SK-N-SH treated with all-trans-retinoic acid at 6 μM for 48 hours (cell line): Measurements from ENCODE around the gene POLR1B.

Experiments used
- ATAC-seq: fragments of 200-7000 bp; cut with Tn5 transposase; 3 replicates; pipeline ENCODE4 v1.9.1; 2020; ENCODE audit warnings: mild to moderate bottlenecking, moderate library complexity
- ARNTL ChIP-seq: fragments of 450-650 bp; formaldehyde crosslinking; IDR thresholded peaks from 2 replicates; pipeline ENCODE4 v1.5.0; 2020; ENCODE audit warnings: low read depth, mild to moderate bottlenecking, moderate library complexity, borderline replicate concordance
- BACH2 ChIP-seq: fragments of 250-450 bp; sonication (Bioruptor Pico); IDR thresholded peaks from 2 replicates; pipeline ENCODE4 v1.9.0; 2021; ENCODE audit warnings: mild to moderate bottlenecking, borderline replicate concordance
- CSRNP3 ChIP-seq: fragments of 250-450 bp; sonication (Bioruptor Pico); IDR thresholded peaks from 2 replicates; pipeline ENCODE4 v1.5.1; 2021; ENCODE audit warnings: mild to moderate bottlenecking, moderate library complexity
- ESRRG ChIP-seq: fragments of 250-450 bp; sonication (Bioruptor Pico); IDR thresholded peaks from 2 replicates; pipeline ENCODE4 v1.6.1; 2021; ENCODE audit warnings: mild to moderate bottlenecking
- ISL1 ChIP-seq: fragments of 250-450 bp; sonication (Bioruptor Pico); IDR thresholded peaks from 2 replicates; pipeline ENCODE4 v2.1.2; 2022; ENCODE audit warnings: mild to moderate bottlenecking, moderate library complexity
- OSR1 ChIP-seq: fragments of 250-450 bp; sonication (Bioruptor Pico); IDR thresholded peaks from 2 replicates; pipeline ENCODE4 v1.8.0; 2022; ENCODE audit warnings: moderate library complexity, mild to moderate bottlenecking, inconsistent platforms
- PATZ1 ChIP-seq: fragments of 250-450 bp; sonication (Bioruptor Pico); IDR thresholded peaks from 2 replicates; pipeline ENCODE4 v1.8.0; 2020; ENCODE audit warnings: mild to moderate bottlenecking, moderate library complexity, borderline replicate concordance
- POU6F1 ChIP-seq: fragments of 250-450 bp; sonication (Bioruptor Pico); IDR thresholded peaks from 2 replicates; pipeline ENCODE4 v1.8.0; 2021; ENCODE audit warnings: low read depth, mild to moderate bottlenecking, moderate library complexity, borderline replicate concordance
- PPARA ChIP-seq: fragments of 250-450 bp; sonication (Bioruptor Pico); IDR thresholded peaks from 2 replicates; pipeline ENCODE4 v1.5.0; 2020; ENCODE audit warnings: mild to moderate bottlenecking, borderline replicate concordance
- RARB ChIP-seq: fragments of 250-450 bp; sonication (Bioruptor Pico); IDR thresholded peaks from 2 replicates; pipeline ENCODE4 v1.8.0; 2021; ENCODE audit warnings: mild to moderate bottlenecking, moderate library complexity
- SNAI2 ChIP-seq: fragments of 250-450 bp; sonication (Bioruptor Pico); IDR thresholded peaks from 2 replicates; pipeline ENCODE4 v1.5.0; 2020; ENCODE audit warnings: mild to moderate bottlenecking, moderate library complexity
- TCF4 ChIP-seq: fragments of 250-450 bp; sonication (Bioruptor Pico); IDR thresholded peaks from 2 replicates; pipeline ENCODE4 v1.8.0; 2021; ENCODE audit warnings: mild to moderate bottlenecking, moderate library complexity, borderline replicate concordance
- TOX ChIP-seq: fragments of 250-450 bp; sonication (Bioruptor Pico); IDR thresholded peaks from 2 replicates; pipeline ENCODE4 v1.8.0; 2021; ENCODE audit warnings: mild to moderate bottlenecking, moderate library complexity, borderline replicate concordance
- ZC3H10 ChIP-seq: fragments of 250-450 bp; sonication (Bioruptor Pico); IDR thresholded peaks from 2 replicates; pipeline ENCODE4 v1.5.1; 2021; ENCODE audit warnings: mild to moderate bottlenecking, moderate library complexity
- ZFP3 ChIP-seq: fragments of 250-450 bp; sonication (Bioruptor Pico); IDR thresholded peaks from 2 replicates; pipeline ENCODE4 v1.5.0; 2020; ENCODE audit warnings: mild to moderate bottlenecking, moderate library complexity
- ZFP30 ChIP-seq: fragments of 450-650 bp; formaldehyde crosslinking; IDR thresholded peaks from 2 replicates; pipeline ENCODE4 v1.5.0; 2022; ENCODE audit warnings: mild to moderate bottlenecking, moderate library complexity
- ZNF565 ChIP-seq: fragments of 450-650 bp; formaldehyde crosslinking; conservative IDR thresholded peaks from 2 replicates; pipeline ENCODE4 v1.5.0; 2020; ENCODE audit warnings: low read depth, mild to moderate bottlenecking, moderate library complexity
- ZNF70 ChIP-seq: fragments of 450-650 bp; formaldehyde crosslinking; IDR thresholded peaks from 2 replicates; pipeline ENCODE4 v1.5.0; 2020; ENCODE audit warnings: mild to moderate bottlenecking, moderate library complexity
- ZNF8 ChIP-seq: fragments of 450-650 bp; formaldehyde crosslinking; IDR thresholded peaks from 2 replicates; pipeline ENCODE4 v1.5.0; 2020; ENCODE audit warnings: mild to moderate bottlenecking, moderate library complexity
- TF ChIP-seq, protein P1 (sequence below): fragments of 250-450 bp; sonication (Bioruptor Pico); IDR thresholded peaks from 2 replicates; pipeline ENCODE4 v1.5.1; 2020; ENCODE audit warnings: low read depth, mild to moderate bottlenecking, moderate library complexity
- TF ChIP-seq, protein P2 (sequence below): fragments of 250-450 bp; sonication (Bioruptor Pico); IDR thresholded peaks from 2 replicates; pipeline ENCODE4 v1.5.0; 2020; ENCODE audit warnings: mild to moderate bottlenecking, moderate library complexity

Gene POLR1B

DNA sequence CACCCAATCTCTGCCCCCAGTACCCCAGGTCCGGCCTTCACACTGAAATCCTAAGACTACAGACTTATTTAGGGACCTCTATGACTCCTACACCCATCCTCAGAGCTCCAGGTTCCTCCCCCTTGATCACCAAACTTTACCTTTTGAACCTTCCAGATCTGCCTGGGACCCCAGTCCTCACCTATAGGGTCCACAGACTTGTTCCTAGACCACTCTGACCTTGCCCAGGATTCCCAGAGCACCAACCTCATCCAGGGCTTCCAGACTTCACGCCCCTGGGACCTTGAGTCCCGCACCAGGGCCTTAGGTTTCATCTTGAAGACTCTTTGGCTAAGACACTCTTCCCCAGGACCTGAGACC lies 42.6 kb downstream of the POLR1B start:
- TF ChIP-seq CSRNP3 (CRISPR knock-in tag): no peak
- TF ChIP-seq SNAI2 (CRISPR knock-in tag): no peak
- TF ChIP-seq ZNF70 (CRISPR knock-in tag): no peak
- no peak for TF ChIP-seq POU6F1
- TF ChIP-seq ARNTL (CRISPR knock-in tag): no peak
- TF ChIP-seq PPARA (CRISPR knock-in tag): no peak
- TF ChIP-seq, protein P1, sequence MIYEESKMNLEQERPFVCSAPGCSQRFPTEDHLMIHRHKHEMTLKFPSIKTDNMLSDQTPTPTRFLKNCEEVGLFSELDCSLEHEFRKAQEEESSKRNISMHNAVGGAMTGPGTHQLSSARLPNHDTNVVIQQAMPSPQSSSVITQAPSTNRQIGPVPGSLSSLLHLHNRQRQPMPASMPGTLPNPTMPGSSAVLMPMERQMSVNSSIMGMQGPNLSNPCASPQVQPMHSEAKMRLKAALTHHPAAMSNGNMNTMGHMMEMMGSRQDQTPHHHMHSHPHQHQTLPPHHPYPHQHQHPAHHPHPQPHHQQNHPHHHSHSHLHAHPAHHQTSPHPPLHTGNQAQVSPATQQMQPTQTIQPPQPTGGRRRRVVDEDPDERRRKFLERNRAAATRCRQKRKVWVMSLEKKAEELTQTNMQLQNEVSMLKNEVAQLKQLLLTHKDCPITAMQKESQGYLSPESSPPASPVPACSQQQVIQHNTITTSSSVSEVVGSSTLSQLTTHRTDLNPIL (CRISPR knock-in tag): no peak
- TF ChIP-seq ISL1 (CRISPR knock-in tag): no peak
- no peak for TF ChIP-seq TOX (CRISPR knock-in tag)
- no peak for TF ChIP-seq PATZ1 (CRISPR knock-in tag)
- no peak for TF ChIP-seq ZNF565 (CRISPR knock-in tag)
- no peak for TF ChIP-seq ZFP30 (CRISPR knock-in tag)
- no peak for TF ChIP-seq BACH2
- no peak for TF ChIP-seq ZNF8 (CRISPR knock-in tag)
- ATAC-seq: no peak

- no peak for TF ChIP-seq ZC3H10 (CRISPR knock-in tag)
- TF ChIP-seq RARB (CRISPR knock-in tag): no peak
- TF ChIP-seq ESRRG: no peak
- TF ChIP-seq TCF4 (CRISPR knock-in tag): no peak
- no peak for TF ChIP-seq TOX (CRISPR knock-in tag)
- TF ChIP-seq ISL1 (CRISPR knock-in tag): no peak
- no peak for TF ChIP-seq POU6F1
- TF ChIP-seq SNAI2 (CRISPR knock-in tag): no peak
- no peak for TF ChIP-seq ZFP3 (CRISPR knock-in tag)
- no peak for TF ChIP-seq CSRNP3 (CRISPR knock-in tag)
- no peak for TF ChIP-seq OSR1 (CRISPR knock-in tag)
- no peak for TF ChIP-seq ARNTL (CRISPR knock-in tag)
- TF ChIP-seq ZNF565 (CRISPR knock-in tag): no peak
- TF ChIP-seq, protein P2, sequence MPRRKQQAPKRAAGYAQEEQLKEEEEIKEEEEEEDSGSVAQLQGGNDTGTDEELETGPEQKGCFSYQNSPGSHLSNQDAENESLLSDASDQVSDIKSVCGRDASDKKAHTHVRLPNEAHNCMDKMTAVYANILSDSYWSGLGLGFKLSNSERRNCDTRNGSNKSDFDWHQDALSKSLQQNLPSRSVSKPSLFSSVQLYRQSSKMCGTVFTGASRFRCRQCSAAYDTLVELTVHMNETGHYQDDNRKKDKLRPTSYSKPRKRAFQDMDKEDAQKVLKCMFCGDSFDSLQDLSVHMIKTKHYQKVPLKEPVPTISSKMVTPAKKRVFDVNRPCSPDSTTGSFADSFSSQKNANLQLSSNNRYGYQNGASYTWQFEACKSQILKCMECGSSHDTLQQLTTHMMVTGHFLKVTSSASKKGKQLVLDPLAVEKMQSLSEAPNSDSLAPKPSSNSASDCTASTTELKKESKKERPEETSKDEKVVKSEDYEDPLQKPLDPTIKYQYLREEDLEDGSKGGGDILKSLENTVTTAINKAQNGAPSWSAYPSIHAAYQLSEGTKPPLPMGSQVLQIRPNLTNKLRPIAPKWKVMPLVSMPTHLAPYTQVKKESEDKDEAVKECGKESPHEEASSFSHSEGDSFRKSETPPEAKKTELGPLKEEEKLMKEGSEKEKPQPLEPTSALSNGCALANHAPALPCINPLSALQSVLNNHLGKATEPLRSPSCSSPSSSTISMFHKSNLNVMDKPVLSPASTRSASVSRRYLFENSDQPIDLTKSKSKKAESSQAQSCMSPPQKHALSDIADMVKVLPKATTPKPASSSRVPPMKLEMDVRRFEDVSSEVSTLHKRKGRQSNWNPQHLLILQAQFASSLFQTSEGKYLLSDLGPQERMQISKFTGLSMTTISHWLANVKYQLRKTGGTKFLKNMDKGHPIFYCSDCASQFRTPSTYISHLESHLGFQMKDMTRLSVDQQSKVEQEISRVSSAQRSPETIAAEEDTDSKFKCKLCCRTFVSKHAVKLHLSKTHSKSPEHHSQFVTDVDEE (CRISPR knock-in tag): no peak
- TF ChIP-seq, all 23 proteins: peak for 0
- no peak for ATAC-seq
Measured at GRCh38 chr2:112585400-112585799, 43.1 kb downstream of the POLR1B start.
